ENCODE results near the gene CDH13.

CDH13 gene

DNA sequence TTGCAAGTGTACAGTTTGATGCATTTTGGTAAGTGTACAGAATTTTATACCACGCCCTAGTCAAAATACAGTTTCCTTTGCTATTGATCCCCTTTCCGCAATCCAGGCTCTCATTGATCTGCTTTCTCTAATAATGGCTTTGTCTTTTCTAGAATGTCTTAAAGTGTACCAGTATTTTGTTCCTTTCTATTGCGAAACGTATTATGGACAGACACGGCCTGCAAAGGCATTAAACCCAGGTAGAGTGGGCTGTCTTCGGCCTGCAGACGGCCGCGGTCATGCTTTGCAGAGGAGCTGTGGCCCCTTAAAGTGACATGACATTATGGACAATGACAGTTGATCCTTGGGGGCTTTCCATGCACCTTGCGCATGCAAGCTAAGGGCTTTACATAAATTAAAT, 1165.1 kb downstream of the CDH13 start:
- DNase-seq, result no peak

DNA sequence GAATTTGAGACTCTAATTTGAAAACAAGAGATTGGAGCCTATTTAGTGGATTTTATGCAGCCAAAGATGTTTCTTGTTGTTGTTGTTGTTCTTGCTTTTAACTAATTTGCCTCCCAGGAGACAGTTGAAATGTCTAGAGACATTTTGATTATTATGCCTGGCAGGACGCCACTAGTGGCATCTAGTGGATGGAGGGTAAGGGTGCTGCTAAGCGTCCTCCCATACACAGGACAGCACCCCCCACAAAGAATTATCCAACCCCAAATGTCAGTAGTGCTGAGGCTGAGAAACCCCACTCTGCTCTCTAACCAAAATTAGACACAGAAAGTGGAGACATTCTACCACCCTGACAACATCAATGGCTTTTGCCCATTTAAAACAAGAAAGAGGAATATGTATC, 1165.6 kb downstream of the CDH13 start:
- no peak for DNase-seq

- no peak for DNase-seq
Observed at GRCh38 chr16:83793179-83793578, 1166.4 kb downstream of the CDH13 start.

- DNase-seq, result no peak
Observed at GRCh38 chr16:83794860-83795554, 1168.2 kb downstream of the CDH13 start.

- no peak for DNase-seq
Observed at GRCh38 chr16:83797013-83797412, 1170.2 kb downstream of the CDH13 start.

GRCh38 chr16:83799336-83799735, 1172.6 kb downstream of the CDH13 start:
- no peak for DNase-seq

DNA sequence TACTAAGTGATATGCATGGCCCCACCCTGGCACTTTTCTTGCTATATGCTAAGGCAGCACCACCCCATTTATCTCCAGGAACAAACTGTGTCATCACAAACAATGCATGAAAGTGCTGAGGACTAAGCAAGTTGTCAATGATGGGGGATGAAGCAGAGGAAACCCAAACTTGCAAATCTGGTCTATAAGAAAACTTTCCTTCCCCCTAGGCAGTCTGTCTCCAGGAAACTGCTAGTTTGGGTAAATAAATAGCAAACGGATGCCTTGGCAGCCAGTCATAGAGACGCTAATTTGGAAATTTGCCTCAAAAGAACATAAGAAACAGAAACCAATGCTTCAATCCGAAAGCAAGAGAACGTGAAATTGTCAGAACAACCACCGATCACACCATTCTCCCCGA, 1175.4 kb downstream of the CDH13 start:
- DNase-seq, result peak; percentile 69

DNA sequence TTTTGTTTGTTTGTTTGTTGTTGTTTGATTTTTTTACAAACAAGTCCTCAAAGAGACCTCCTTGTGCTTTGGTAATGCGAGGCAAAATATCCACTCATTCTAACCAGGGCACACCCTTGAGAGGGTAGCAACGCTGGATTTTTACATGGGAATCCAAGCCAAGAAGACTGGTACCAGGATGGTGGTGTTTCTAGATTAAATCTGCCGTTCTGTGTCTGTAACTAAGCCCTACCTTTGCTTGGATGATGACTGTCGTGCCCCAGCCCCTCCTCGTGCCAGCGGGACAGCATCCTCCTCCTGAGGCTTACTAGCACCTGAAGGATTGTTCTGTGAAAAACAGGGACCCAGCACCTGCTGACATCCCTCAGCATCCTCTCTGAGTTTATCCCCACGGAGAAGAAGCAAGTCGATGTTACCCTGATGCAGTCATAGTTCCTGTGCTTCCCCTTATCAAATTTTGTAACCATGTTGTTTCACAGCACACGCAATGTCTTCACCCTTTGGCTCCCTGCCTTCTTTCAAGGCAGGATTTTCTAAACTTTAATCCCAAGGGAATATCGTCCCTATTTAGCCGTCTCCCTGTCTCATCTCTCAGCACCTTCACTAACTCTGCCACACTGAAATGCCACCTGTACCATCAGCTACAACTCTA, 1175.9 kb downstream of the CDH13 start:
- DNase-seq, result no peak

DNA sequence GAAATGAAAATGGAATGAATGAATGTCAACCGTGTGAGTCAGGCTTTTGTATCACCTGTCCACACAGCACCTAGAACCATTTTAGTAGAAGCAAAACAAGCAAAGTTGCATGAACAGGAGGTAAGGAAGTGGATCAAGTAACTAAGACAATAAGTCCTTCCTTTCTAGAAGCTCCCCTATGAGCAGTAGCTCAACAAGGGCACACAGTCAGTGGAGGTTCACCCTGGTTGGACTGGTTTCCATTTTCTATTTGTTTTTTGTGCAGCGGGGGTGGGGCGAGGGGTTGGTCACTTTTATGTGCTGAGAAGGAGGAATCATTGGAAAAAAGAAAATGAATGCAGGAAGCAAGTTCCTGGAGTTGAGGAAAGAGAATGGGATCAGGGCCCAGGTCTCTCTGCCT, 1177.0 kb downstream of the CDH13 start:
- no peak for DNase-seq

DNA sequence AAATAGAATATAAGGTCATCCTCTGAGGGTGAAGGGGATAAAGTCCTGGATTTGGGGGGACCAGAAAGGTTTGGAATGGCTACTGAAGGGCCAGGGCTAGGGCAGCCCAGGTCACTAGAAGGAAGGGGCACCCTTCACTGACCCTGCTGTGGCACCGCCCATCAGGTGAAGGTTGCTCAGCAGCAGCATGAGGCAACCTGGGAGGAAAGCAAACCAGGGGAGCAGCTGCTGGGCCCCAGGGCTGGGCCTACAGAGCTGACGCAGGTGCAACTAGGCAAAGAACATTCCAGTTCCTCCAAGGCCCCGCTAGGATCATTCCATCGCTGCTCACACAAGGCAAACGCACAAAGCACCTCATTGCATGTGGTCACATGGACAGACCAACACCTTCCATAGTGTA, 1177.6 kb downstream of the CDH13 start:
- DNase-seq, result no peak

DNA sequence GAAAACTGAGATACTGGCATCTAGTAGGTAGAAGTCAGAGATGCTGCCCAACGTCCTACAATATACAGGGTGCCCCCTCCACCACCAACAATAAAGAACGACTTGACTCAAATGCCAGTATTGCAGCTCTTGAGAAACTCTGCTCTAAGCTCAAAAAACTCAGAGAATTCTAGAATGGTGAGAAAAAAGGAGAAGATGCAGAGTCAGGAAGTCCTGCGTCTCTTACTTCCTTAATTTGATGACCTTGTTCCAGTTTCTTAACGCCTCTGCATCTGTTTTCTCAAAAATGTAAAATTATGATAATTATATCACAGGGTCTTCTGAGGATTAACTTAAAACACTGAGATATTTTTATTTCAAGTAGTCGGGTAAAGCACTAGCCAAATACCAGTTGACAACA, 1179.3 kb downstream of the CDH13 start:
- no peak for DNase-seq

DNA sequence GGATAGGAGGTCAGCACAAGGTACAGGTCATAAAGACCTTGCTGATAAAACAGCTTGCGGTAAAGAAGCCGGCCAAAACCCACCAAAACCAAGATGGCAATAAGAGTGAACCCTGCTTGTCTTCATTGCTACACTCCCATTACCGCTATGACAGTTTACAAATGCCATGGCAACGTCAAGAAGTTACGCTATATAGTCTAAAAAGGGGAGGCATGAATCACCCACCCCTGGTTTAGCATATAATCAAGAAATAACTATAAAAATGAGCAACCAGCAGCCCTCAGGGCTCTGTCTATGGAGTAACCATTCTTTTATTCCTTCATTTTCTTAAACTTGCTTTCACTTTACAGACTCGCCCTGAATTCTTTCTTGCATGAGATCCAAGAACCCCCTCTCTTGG, 1180.0 kb downstream of the CDH13 start:
- DNase-seq, result no peak

GRCh38 chr16:83807327-83807709, 1180.5 kb downstream of the CDH13 start:
- DNase-seq, result no peak

- peak; percentile 91 for DNase-seq
Observed at GRCh38 chr16:83807710-83808572, 1181.2 kb downstream of the CDH13 start, which contains the start of gene HSBP1. HSBP1 (plus strand) TSS chr16:83807978; CDS start chr16:83808077, 99 bp downstream.

- DNase-seq, result no peak
Observed at GRCh38 chr16:83808573-83809014, 1181.8 kb downstream of the CDH13 start.

DNA sequence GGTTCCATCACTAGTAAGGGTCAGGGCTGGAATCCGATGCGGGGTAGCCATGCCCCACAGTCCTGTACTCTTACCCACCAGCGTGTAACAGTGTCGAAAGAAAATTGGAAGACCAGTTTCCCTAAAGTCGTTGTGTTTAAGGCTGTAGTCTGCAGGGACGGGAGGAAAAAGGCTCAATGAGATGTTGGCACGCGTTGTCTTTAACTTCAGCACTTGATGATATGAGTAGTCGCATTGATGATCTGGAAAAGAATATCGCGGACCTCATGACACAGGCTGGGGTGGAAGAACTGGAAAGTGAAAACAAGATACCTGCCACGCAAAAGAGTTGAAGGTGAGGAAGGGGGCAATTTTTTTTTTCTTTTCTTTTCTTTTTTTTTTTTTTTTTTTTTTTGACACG, 1182.3 kb downstream of the CDH13 start:
- no peak for DNase-seq

GRCh38 chr16:83810901-83811300, 1184.1 kb downstream of the CDH13 start:
- DNase-seq, result peak; percentile 60

- DNase-seq, result peak; percentile 86
Observed at GRCh38 chr16:83813823-83814658, 1187.3 kb downstream of the CDH13 start.

DNA sequence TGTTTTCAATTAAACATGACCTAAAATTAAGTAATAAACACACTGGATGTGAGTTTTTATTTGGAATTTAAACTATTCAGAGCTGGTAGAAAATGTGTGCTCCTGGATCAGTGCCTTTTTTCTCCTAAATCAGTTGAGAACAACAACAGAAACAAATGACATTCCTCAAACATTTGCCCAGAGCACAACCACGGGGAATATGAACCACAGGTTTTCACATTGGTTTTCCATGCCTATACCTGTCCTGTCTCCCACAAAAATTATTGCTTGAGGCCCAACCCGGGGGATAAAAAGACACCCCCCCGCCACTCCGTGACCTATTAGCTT, 1187.9 kb downstream of the CDH13 start:
- no peak for DNase-seq

DNA sequence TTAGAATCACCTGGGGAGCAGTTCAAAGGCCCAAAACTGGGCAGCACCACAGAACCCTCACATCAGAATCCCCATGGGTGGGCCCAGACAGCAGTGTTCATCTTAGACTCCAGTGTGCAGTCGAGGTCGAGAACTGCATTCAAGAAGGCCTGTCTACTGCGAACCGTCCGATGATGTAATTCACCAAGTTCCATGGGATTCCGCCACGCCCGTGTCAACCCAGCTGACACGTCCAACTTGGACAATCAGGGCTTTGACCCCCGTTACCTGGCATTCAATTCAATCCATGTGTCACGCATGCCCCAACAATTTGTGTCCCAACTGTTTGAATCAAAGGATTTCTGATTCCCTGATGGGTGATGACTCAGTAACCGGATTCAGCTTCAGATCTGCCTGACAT, 1190.3 kb downstream of the CDH13 start:
- no peak for DNase-seq

DNA sequence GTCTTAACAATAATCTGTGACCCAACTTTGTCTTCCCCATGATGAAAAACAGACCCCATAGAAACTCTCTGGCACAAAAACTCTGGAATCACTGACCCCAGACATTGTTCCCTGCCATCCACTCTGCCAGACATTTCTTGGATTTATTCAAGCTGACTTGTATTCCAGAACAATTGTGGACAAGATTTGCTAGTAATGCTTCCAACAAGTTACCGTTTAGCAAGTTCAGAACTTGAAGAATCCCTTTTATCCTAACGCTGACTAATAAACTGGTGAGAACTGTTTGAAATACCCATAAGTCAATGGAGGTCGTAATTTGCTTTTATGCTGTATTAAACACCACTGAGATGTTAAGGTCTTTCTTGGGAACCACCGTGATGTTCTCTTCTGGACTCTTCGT, 1191.5 kb downstream of the CDH13 start:
- DNase-seq, result no peak

DNA sequence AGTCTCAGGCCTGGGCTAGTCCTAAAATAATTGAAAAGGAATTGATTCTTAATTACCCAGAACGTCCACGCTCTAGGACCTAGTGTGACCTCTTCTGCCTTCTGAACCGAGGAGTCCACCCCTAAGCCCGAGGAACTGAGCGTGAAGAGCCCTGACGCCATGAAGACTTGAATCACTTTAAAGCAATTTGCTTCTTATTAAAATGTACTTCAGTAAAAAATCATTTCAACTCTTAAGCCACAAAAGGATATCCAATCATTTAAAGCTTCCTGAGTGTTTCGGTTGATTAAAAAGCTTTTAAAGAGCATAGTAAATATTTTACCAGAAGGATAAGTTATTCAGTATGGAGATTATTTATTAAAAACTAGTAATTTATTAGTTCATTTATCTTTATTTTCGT, 1192.6 kb downstream of the CDH13 start:
- no peak for DNase-seq
